Measurements from ENCODE around the gene MTHFD2L.
"Not testable (repeated sequence)": the region's sequence is repeated elsewhere in the genome, so short reads cannot be mapped to it uniquely, and the experiment has no call there.

Gene MTHFD2L

DNA sequence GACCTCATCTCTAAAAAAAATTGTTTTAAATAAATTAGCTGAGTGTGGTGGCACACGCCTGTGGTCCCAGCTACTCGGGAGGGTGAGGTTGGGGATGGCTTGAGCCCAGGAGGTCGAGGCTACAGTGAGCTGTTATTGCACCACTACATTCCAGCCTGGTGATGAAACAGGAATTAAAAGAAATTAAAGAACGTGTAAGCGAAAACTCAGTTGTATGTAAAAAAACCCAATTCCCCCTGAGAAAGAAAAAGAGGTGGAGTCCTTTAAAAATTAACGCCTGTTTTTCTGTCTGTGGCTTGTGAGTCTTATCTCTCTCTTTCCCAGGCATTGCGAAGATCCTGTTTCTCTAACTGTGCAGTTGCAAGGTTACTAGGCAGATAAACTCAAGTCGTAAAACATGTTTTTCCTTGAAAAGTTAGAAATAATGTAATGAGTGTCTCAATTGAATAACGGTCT is 172.4 kb downstream of the MTHFD2L start:
- no peak for DNase-seq (ENCODE audit: insufficient read length, low spot score)
- no peak for TF ChIP-seq POU2F2 (IDR thresholded peaks at IDR 0.05; ENCODE audit: low read depth, low read length)
- no peak for TF ChIP-seq SPI1 (IDR thresholded peaks at IDR 0.05; ENCODE audit: low read depth, low read length)
- no peak for TF ChIP-seq POLR2AphosphoS5 (IDR thresholded peaks at IDR 0.05; ENCODE audit: low read depth, low read length)
- no peak for TF ChIP-seq TAF1 (IDR thresholded peaks at IDR 0.05; ENCODE audit: low read depth, low read length)
- TF ChIP-seq PAX5 (IDR thresholded peaks at IDR 0.05; ENCODE audit: insufficient read depth, low read length, severe bottlenecking): no peak
- TF ChIP-seq POLR2A (IDR thresholded peaks at IDR 0.05; ENCODE audit: low read depth, low read length): no peak

DNA sequence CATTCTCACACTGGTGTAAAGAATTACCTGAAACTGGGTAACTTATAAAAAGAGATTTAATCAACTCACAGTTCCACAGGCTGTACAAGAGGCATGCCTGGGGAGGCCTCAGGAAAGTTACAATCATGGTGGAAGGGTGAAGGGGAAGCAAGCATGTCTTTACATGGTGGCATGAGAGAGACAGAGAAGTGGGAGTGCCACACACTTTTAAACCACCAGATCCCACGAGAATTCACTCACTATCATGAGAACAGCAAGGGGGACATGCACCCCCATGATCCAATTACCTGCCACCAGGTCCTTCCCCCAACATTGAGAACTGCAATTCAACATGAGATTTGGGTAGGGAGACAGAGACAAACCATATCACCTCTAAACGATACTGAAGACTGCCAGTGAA is 173.3 kb downstream of the MTHFD2L start:
- FAIRE-seq: no peak
- no peak for DNase-seq (ENCODE audit: insufficient read length, low spot score)
- TF ChIP-seq SPI1 (IDR thresholded peaks at IDR 0.05; ENCODE audit: low read depth, low read length) (no peak), POLR2A (IDR thresholded peaks at IDR 0.05; ENCODE audit: low read depth, low read length) (no peak), POLR2AphosphoS5 (IDR thresholded peaks at IDR 0.05; ENCODE audit: low read depth, low read length) (no peak), TAF1 (IDR thresholded peaks at IDR 0.05; ENCODE audit: low read depth, low read length) (no peak), POU2F2 (IDR thresholded peaks at IDR 0.05; ENCODE audit: low read depth, low read length) (no peak), PAX5 (IDR thresholded peaks at IDR 0.05; ENCODE audit: insufficient read depth, low read length, severe bottlenecking) (no peak)

More for the DNA sequence above, 172.4 kb downstream of the MTHFD2L start:
- FAIRE-seq: no peak

DNA sequence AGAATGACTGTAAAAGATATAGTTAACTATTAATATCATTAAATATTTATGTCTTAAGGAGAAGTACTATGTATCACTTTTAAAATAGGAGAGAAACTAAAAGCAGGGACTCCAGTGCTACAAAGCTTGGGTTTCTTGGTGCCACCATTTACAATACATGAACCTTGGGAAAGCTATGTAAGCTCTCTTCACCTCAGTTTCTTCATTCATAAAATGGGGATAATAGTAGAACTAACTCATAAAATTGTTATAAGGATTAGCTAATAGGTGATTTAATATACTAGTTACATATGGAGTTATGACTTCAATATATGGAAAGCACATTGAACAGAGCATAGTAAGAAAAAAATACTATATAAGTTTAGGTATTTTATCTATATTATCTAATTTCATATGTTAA is 174.0 kb downstream of the MTHFD2L start:
- DNase-seq (ENCODE audit: insufficient read length, low spot score) (no peak), FAIRE-seq (no peak)
- TF ChIP-seq SPI1 (IDR thresholded peaks at IDR 0.05; ENCODE audit: low read depth, low read length): no peak
- no peak for TF ChIP-seq TAF1 (IDR thresholded peaks at IDR 0.05; ENCODE audit: low read depth, low read length)
- no peak for TF ChIP-seq POLR2AphosphoS5 (IDR thresholded peaks at IDR 0.05; ENCODE audit: low read depth, low read length)
- TF ChIP-seq PAX5 (IDR thresholded peaks at IDR 0.05; ENCODE audit: insufficient read depth, low read length, severe bottlenecking): no peak
- no peak for TF ChIP-seq POLR2A (IDR thresholded peaks at IDR 0.05; ENCODE audit: low read depth, low read length)
- TF ChIP-seq POU2F2 (IDR thresholded peaks at IDR 0.05; ENCODE audit: low read depth, low read length): no peak

DNA sequence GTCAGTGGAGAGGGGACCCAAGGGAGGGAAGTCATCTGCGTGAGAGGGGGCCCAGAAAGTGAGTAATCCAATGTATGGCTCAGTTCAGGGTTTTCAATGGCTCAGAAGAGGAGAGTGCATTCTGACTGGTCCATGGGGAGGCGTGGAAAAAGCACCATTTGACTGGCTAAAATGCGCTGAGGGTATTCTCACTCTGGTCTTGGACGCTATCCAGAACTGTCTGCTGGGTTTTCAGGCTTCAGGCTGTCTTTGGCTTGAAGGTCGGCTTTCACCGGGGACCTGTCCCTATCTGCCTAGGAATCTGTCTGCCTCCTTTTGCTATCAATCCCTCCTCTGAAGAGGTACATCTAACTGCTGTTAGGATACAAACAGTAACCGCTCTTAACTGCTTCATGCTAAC is 176.7 kb downstream of the MTHFD2L start:
- DNase-seq (ENCODE audit: insufficient read length, low spot score): no peak
- TF ChIP-seq PAX5 (IDR thresholded peaks at IDR 0.05; ENCODE audit: insufficient read depth, low read length, severe bottlenecking) (no peak), POLR2A (IDR thresholded peaks at IDR 0.05; ENCODE audit: low read depth, low read length) (no peak), POLR2AphosphoS5 (IDR thresholded peaks at IDR 0.05; ENCODE audit: low read depth, low read length) (no peak), POU2F2 (IDR thresholded peaks at IDR 0.05; ENCODE audit: low read depth, low read length) (no peak), SPI1 (IDR thresholded peaks at IDR 0.05; ENCODE audit: low read depth, low read length) (no peak), TAF1 (IDR thresholded peaks at IDR 0.05; ENCODE audit: low read depth, low read length) (no peak)
- FAIRE-seq: no peak

- no peak for DNase-seq (ENCODE audit: insufficient read length, low spot score)
- FAIRE-seq: no peak
- peak; percentile 79 for TF ChIP-seq SPI1 (IDR thresholded peaks at IDR 0.05; ENCODE audit: low read depth, low read length)
- TF ChIP-seq POLR2AphosphoS5 (IDR thresholded peaks at IDR 0.05; ENCODE audit: low read depth, low read length): no peak
- TF ChIP-seq PAX5 (IDR thresholded peaks at IDR 0.05; ENCODE audit: insufficient read depth, low read length, severe bottlenecking): no peak
- no peak for TF ChIP-seq POLR2A (IDR thresholded peaks at IDR 0.05; ENCODE audit: low read depth, low read length)
- no peak for TF ChIP-seq TAF1 (IDR thresholded peaks at IDR 0.05; ENCODE audit: low read depth, low read length)
- TF ChIP-seq POU2F2 (IDR thresholded peaks at IDR 0.05; ENCODE audit: low read depth, low read length): no peak
These were observed 177.6 kb downstream of the MTHFD2L start for GRCh38 chr4:74335341-74336021.

GRCh38 chr4:74338792-74339333 is 180.9 kb downstream of the MTHFD2L start:
- DNase-seq (ENCODE audit: insufficient read length, low spot score): no peak
- TF ChIP-seq POLR2A (IDR thresholded peaks at IDR 0.05; ENCODE audit: low read depth, low read length) (no peak), SPI1 (IDR thresholded peaks at IDR 0.05; ENCODE audit: low read depth, low read length) (no peak), POU2F2 (IDR thresholded peaks at IDR 0.05; ENCODE audit: low read depth, low read length) (no peak), PAX5 (IDR thresholded peaks at IDR 0.05; ENCODE audit: insufficient read depth, low read length, severe bottlenecking) (no peak), TAF1 (IDR thresholded peaks at IDR 0.05; ENCODE audit: low read depth, low read length) (no peak), POLR2AphosphoS5 (IDR thresholded peaks at IDR 0.05; ENCODE audit: low read depth, low read length) (no peak)
- no peak for FAIRE-seq

- DNase-seq (ENCODE audit: insufficient read length, low spot score): no peak
- TF ChIP-seq PAX5 (IDR thresholded peaks at IDR 0.05; ENCODE audit: insufficient read depth, low read length, severe bottlenecking) (no peak), SPI1 (IDR thresholded peaks at IDR 0.05; ENCODE audit: low read depth, low read length) (no peak), POU2F2 (IDR thresholded peaks at IDR 0.05; ENCODE audit: low read depth, low read length) (no peak), POLR2A (IDR thresholded peaks at IDR 0.05; ENCODE audit: low read depth, low read length) (no peak), TAF1 (IDR thresholded peaks at IDR 0.05; ENCODE audit: low read depth, low read length) (no peak), POLR2AphosphoS5 (IDR thresholded peaks at IDR 0.05; ENCODE audit: low read depth, low read length) (no peak)
- FAIRE-seq: no peak
These were observed 181.6 kb downstream of the MTHFD2L start for GRCh38 chr4:74339501-74339900.

DNA sequence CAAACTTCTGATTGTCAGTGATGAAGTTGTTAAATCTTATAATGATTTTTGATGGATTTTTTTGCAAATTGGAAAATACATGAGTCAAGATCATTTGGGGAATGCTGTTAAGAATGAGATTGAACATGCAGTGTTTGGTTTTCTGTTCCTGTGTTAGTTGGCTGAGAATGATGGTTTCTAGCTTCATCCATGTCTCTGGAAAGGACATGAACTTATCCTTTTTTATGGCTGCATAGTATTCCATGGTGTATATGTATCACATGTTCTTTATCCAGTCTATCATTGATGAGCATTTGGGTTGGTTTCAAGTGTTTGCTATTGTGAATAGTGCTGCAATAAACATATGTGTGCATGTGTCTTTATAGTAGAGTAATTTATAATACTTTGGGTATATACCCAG is 182.5 kb downstream of the MTHFD2L start:
- not testable (repeated sequence) for DNase-seq (ENCODE audit: insufficient read length, low spot score); FAIRE-seq

- DNase-seq (ENCODE audit: insufficient read length, low spot score): no peak
- FAIRE-seq: no peak
- no peak for TF ChIP-seq SPI1 (IDR thresholded peaks at IDR 0.05; ENCODE audit: low read depth, low read length)
- no peak for TF ChIP-seq PAX5 (IDR thresholded peaks at IDR 0.05; ENCODE audit: insufficient read depth, low read length, severe bottlenecking)
- TF ChIP-seq POU2F2 (IDR thresholded peaks at IDR 0.05; ENCODE audit: low read depth, low read length): no peak
- TF ChIP-seq TAF1 (IDR thresholded peaks at IDR 0.05; ENCODE audit: low read depth, low read length): no peak
- no peak for TF ChIP-seq POLR2A (IDR thresholded peaks at IDR 0.05; ENCODE audit: low read depth, low read length)
- no peak for TF ChIP-seq POLR2AphosphoS5 (IDR thresholded peaks at IDR 0.05; ENCODE audit: low read depth, low read length)
These were observed 186.1 kb downstream of the MTHFD2L start for GRCh38 chr4:74344031-74344430.

Measured in GM12891 (cell line).